ENCODE data around the gene KLHL13. TPM values are rescaled to one million over a fixed set of nuclear protein-coding genes. Genes with fewer than 3 reads are reported as not detected.
"Not testable (repeated sequence)": the region's sequence is repeated elsewhere in the genome, so short reads cannot be mapped to it uniquely, and the experiment has no call there.

Gene KLHL13
- total RNA-seq, 1 donor: 10.0 TPM

DNA sequence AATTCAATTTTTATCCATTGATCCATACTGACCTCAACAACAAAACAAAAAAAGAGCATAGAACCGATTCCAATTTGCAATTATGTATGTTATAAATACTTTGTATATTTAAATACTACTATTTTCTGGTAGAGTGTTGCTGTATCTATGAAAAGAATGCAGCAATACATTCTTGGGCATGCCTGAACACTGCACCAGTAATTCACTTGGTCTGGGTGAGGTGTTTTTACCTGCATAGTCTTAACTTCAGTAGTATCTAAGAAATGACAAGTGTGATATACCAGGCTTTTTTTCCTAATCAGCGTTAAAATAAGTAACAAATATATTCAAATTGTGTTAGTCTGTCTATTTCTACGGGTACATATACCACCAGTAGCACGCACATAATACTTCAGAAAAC is 120.2 kb downstream of the KLHL13 start:
- DNase-seq (ENCODE audit: low read depth in 2 of 3, low spot score in 2 of 3): no peak

DNA sequence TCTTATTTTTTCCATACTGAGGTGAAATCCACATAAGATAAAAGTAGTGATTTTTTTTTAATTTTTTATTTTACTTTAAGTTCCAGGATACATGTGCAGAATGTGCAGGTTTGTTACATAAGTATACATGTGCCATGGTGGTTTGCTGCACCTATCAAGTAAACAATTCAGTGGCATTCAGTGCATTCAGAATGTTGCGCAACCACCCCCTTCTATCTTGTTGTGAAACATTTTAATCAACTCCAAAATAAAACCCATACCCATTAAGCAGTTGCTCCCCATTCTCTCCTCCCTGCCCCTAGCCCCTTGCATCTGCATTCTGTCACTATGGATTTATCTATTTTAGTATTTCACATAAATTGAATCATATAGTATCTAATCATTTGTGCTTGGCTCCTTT is 121.2 kb downstream of the KLHL13 start:
- DNase-seq (ENCODE audit: low read depth in 2 of 3, low spot score in 2 of 3): no peak

DNA sequence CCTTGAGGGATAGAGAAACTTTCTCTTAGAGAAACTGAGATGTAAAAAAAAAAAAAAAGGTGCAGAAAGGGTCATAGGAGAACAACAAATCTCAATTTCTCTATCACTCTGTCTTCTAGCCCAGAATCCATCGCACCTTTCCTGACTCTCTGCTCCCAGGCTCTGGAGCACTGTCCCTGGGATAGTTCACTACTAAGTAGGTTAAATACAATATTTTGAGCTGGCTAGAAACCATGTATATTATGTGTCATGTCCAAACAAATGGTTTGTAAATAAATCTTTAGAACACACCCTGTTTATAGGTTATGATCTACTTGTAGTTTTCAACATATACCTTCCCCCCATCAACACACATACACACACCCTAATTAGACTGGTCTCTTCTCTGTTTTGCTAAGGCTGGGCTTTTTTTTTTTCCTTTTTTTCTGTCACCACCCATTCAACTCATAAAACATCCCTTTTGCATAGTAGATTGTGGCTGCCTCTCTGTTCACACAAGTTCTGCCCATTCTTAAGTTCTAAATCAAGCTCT is 124.4 kb downstream of the KLHL13 start:
- no peak for DNase-seq (ENCODE audit: low read depth in 2 of 3, low spot score in 2 of 3)

DNA sequence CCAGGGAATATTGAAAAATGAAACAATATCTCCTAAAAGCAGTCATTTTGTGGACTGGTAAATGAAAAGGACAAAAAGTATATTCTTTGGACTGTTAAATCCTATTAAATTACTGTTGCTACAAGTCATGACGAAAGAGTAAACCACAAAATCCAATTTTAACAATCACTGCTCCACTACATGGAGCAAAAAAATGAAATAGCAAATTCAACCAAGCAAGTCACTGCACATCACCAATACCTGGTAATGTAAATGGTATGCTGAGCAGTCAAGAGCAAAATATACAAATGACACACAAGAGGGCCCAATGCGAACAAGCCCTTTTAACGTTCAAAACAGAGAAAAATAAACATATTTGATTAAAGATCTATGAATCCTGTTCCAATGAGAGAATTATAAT is 126.2 kb downstream of the KLHL13 start:
- DNase-seq (ENCODE audit: low read depth in 2 of 3, low spot score in 2 of 3): no peak

DNA sequence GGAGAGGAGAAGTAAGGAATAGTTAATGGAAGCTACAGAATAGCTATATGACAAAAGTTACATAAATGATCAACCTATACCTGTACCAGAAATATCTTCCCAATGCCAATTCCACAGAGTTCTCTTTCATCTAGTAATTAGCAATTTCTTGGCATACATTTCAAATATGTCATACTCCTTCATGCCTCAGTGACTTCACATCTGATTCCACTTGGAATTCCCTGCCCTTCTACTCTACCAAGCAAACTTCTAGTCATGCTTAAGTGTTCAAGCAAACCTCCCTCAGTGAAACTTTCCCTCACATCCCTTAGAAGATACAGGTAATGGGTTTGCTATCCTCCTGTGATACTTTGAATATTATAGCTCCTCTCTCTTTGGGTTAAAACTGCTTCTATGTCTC is 127.1 kb downstream of the KLHL13 start:
- DNase-seq (ENCODE audit: low read depth in 2 of 3, low spot score in 2 of 3): no peak

DNA sequence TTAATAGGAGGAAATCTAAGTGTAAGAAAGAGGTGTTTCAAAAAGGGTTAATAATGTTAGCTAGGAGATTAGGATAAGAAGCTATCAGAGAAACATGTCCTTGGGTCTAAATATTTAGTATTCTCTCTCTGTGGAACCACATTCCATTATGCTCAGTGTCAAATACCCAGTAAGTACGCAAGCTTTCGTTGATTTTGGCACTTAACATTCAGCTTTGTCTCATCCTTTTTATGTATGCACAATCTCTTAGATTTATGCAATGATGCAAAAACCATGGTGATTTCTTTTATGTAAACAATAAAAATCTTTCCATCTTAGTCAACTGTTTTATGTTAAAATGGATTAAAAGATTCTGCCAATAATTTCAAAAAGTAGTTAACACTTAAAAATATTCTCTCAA is 129.2 kb downstream of the KLHL13 start:
- DNase-seq (ENCODE audit: low read depth in 2 of 3, low spot score in 2 of 3): no peak

DNA sequence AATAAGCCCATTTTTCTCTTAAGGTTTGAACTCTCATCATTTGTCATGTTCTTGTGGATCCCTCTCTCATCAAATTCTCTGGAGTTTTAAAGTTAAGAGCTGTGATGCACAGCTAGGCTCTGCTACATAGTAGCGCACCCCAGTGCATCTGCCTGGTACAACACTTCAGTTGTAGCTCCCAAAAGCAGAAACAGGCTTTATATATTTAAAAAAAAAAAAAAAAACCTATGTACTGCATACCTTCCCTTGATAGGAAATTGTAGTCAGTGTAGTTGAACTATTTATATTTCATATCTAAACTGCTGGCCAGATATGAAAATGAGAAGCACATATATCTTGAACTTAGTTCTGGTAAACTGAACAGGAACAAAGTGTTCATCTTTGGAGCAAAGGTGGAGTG is 131.4 kb downstream of the KLHL13 start:
- DNase-seq (ENCODE audit: low read depth in 2 of 3, low spot score in 2 of 3): no peak

DNA sequence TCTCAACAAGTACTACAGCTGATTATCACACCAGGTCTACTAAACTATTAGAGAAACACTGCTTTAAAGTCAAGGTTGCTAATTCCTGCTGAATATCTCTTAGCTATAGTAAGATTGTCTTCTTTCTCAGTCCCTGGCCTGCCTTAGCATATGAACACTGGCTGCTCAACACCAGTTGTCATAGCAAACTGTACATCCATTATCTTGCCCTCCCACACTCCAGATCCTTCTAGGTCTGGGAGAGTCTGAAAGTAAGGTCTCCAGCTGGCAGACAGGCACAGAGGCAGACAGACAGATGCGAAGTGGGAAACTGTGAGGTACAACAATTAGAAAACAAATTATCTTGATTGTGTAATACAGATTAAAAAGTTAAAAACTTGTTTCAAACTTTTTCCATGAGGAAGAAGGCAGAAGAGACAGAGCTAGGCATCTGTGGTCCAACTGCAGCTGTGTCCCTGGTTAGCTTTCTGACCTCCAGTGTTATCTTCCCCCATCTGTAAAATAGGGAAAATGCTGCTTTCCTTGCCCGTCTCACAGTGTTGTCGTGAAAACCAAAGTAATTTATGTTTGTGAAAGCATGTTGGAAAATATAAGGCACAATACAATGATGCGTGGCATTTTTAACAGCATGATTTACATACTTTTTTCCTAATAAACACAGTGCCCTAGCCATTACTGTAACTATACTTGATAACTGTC is 133.8 kb downstream of the KLHL13 start:
- no peak for DNase-seq (ENCODE audit: low read depth in 2 of 3, low spot score in 2 of 3)

DNA sequence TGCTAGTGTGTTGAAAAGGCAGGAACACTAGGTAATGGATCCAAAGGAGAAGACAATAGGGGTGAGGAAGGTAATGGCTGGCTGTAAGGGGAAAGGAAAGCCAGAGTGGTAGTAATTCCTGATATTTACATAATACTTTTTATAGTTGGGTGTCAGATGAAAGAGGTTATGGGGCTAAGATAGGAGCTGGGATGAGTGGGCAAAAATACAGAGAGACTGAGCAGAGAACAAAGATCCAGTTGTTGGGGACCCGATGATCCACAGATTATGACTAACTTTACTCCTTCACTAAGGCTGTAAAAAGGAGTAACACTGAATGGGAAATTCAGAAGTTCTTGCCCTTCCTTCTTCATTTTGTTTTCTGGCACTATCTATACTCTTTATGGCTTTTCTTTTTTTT is 138.2 kb downstream of the KLHL13 start:
- no peak for DNase-seq (ENCODE audit: low read depth in 2 of 3, low spot score in 2 of 3)

DNA sequence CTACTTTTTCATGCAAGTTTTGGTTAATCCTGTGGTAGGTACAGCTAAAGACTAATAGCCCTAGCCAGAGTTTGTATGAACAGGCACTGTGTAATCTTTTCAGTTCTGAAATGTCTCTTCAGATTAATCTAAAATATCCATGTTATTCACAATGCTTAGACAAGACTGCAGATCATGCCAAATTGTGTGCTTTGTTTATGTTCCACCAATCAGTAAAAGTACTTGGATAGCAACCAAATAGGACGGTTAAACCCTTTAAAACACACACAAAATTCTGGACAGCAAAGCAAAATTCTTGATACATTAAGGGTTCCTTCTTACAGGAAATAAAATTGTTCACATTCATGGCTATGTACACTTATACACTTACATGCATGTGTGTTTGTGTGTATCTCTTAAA is 139.1 kb downstream of the KLHL13 start:
- DNase-seq (ENCODE audit: low read depth in 2 of 3, low spot score in 2 of 3): no peak

DNA sequence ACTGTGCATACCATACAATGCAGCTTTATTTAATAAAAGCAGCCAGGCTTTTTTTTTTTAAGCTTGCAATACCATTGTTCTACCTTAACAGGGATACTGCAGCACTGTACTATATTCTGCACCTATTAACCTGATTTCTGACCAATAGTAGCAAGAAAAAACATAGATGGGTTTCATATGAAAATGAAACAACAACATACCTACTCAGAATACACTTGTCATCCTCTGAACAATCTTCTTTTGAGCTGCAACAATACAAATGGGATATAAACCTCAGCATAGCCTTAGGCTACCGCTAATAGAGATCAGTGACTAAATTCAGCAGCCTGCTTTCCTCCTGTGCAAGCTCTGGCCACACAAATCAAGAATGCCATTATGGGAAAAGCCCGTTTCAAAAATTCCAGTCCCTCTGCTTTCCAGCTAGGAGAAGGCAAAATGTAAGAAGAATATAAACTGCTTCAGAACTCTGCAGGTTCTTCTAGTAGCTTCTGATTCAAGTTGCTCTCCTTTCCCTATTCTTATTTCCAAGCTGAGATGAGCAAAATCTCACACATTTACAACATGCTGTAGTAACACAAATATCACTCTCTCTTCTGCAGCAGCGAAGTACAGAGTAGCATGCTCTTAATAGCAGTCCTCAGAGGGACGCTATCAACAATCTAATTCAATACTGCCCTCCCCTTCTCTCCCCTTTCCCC is 143.4 kb downstream of the KLHL13 start:
- no peak for DNase-seq (ENCODE audit: low read depth in 2 of 3, low spot score in 2 of 3)

DNA sequence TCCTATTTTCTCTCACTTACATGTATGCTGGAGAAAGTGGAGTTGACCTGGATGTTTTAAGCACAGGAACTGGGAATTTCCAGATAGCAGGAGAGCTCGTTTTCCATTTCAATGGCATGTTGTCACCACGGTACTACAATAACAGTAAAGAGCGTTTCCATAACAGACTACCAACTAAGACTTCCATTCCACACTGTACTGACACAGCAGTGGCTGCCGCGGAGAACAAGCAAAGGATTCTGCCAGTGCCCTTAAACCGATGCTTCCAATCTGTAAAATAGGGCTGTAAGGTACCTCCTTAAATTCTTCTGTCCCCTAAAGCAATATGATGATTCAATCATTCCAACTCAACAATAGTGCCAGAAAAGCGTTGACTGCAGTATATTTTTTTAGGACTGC is 143.9 kb downstream of the KLHL13 start:
- no peak for DNase-seq (ENCODE audit: low read depth in 2 of 3, low spot score in 2 of 3)

DNA sequence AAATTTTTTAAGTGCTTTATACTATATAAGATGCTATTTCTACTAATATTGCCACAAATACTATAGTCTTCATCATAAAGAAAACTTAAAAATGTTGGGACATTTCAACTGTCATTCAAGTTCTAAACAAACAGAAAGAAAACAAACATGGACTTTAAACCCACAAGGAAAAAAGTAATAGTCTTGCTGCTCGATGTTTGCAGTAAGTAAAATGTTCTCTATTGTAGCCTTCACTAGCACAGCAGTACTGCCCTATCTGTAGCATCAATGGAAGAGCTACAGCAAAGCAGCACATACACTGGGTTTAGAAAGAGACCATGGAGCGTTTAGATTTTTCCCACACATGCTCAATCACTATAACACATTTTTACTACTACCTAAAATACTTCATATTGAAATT is 146.8 kb downstream of the KLHL13 start:
- DNase-seq (ENCODE audit: low read depth in 2 of 3, low spot score in 2 of 3): no peak

DNA sequence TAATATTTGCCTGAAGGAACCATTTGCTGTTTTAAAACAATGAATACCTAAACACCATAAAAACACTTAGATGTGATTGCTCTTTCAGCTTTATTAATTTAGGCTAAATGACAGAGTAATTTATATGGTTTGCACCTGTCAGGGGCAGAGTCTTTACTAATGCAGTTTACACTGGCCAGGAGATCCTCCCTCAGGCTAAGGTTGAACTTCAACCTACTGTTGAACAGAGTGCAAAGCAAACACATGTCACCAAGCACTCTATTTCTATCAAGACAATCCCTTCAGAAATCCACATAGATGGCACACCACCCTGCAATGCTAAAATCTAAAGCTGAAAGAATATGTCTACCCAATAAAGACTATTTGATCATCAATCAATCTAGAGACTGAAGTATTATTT is 147.3 kb downstream of the KLHL13 start:
- no peak for DNase-seq (ENCODE audit: low read depth in 2 of 3, low spot score in 2 of 3)

DNA sequence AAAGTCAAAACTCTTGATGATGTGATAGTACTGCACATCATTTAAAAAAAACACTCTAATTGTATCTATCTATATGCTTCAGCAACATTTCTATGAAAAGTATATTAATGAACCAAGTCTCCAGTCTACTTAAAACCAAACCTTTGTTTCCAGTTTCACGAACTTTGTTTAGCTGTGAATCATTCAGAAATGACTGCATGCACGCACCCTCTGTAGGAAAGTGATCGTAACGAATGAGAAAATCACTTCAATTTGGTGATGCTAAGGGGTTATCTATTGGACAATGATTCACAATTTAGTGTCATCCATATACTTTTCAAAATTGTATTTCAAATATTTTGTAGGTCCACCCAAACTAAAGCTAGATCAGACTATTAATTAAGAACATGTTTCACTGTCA is 157.6 kb downstream of the KLHL13 start:
- no peak for DNase-seq (ENCODE audit: low read depth in 2 of 3, low spot score in 2 of 3)

DNA sequence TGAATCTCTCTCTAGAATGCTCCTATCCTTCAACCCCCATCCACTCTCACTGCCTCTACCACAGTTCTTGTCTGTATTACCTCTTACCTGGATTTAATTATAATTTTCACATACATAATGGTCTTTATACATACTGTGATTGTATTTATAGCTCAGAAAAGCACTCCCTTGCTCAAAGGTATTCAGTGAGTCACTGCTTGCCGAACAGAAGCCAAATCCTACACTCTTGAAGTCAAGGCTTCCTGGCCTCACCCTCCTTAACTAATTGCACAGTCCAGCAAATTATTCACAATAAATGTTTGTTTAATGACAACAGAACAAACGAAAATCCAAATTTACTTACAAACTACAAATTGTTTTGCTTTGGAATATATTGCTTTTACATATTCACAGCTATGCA is 159.5 kb downstream of the KLHL13 start:
- DNase-seq (ENCODE audit: low read depth in 2 of 3, low spot score in 2 of 3): no peak

DNA sequence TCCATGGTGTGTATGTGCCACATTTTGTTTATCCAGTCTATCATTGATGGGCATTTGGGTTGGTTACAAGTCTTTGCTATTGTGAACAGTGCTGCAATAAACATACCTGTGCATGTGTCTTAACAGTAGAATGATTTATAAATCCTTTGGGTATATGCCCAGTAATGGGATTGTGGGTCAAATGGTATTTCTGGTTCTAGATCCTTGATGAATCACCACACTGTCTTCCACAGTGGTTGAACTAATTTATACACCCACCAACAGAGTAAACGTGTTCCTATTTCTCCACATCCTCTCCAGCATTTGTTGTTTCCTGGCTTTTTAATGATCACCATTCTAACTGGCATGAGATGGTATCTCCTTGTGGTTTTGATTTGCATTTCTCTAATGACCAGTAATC is 177.3 kb downstream of the KLHL13 start:
- DNase-seq (ENCODE audit: low read depth in 2 of 3, low spot score in 2 of 3): not testable (repeated sequence)

DNA sequence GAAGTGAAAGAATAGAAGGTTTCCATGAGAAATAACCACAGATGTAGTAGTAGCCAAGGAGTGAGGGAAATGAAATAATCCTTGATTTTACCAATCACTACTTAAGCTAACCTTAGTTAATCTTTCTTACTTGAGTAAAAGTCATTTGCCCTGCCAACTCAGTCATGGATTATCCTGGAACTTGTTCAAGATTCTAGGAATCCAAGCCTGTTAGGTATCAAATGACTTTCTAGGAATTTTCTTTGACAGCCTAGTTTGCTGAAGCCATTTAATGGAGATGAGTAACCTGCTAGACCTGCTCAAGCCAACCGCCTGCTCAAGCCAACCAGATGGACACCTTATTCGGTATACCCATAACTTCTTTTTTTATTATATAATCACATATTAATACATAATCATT is 180.5 kb downstream of the KLHL13 start:
- DNase-seq (ENCODE audit: low read depth in 2 of 3, low spot score in 2 of 3): no peak

DNA sequence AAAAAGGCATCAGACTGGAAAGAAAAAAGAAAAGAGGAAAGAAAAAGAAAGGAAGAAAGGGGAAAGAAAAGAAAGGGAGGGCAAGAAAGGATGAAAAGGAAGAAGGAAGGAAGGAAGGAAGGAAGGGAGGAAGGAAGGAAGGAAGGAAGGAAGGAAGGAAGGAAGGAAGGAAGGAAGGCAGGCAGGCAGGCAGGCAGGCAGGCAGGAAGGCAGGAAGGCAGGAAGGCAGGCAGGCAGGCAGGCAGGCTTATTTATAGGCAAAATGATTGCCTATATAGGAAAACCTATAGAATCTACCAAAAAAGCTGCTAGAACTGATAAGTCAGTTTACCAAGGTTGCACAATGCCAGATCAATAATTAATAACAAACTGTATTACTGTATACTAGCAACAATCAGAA is 186.5 kb downstream of the KLHL13 start:
- not testable (repeated sequence) for DNase-seq (ENCODE audit: low read depth in 2 of 3, low spot score in 2 of 3)

DNA sequence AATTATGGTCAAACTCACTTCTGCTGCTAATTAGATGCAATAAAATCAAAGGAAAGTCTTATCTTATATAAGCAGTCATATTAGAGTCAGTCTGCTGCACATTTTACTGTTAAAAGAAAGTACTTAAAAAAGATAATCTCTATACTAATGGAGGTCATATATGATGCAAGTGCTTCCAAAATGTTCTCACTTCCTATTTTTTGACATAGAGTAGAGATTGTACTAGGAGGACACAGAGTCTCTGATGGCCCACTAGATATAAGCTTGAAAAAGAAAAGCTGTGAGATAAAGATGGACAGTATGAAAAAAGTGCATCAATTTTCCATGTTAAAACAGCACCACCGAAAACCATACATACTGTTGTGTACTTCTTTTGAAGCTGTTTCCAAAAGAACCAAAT is 196.9 kb downstream of the KLHL13 start:
- DNase-seq (ENCODE audit: low read depth in 2 of 3, low spot score in 2 of 3): no peak

DNA sequence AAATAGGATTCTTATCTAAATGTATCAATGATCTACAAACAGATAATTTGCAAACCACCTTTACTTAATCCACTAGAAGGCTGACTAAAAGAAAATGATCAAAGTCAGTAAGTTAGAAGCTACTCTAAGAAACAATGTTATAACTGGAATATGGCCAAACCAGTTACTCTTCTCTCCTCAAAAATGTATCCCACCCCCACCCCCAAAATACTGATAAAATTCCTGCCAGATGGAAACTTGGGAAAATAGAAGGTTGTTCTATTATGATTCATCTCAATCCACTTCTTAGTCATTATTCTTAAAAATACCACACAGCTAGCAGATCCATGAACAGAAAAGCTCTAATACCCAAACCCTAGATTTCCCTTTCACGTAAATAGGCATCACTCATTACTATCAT is 206.4 kb downstream of the KLHL13 start:
- DNase-seq (ENCODE audit: low read depth in 2 of 3, low spot score in 2 of 3): no peak

DNA sequence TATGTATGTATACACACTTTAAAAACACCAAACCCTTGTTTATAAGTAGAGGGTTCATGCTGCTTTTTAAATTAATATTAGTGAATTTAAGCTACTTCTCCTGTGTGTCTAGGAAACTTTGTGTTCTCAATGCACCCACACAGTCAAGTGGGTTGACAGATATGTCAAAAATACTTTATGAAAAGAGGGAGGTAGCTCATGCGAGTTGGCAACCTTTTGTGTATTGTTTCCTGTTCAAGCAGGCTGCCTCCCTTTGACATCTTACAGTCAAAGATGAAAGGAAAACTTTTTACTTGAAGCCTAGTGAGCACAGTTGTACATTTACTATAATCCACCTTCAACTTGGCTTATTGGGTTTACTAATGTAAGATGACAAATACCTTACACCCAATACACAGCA is 218.4 kb downstream of the KLHL13 start:
- no peak for DNase-seq (ENCODE audit: low read depth in 2 of 3, low spot score in 2 of 3)
